Medulla oblongata (tissue), 1 donor: ENCODE measurements around the gene GLS2.
A peak's percentile ranks its signal among the peaks of the same experiment; 100 is the strongest.
"Not testable (repeated sequence)": the region's sequence is repeated elsewhere in the genome, so short reads cannot be mapped to it uniquely, and the experiment has no call there.

ENCODE experiments used
- DNase-seq: peaks from one replicate; pipeline ENCODE4 v3.0.0-alpha.2; 2015; ENCODE audit errors: extremely low spot score

GLS2 gene

GRCh38 chr12:56493409-56494105 lies 5.6 kb upstream of the GLS2 start:
- DNase-seq, result not testable (repeated sequence)

DNA sequence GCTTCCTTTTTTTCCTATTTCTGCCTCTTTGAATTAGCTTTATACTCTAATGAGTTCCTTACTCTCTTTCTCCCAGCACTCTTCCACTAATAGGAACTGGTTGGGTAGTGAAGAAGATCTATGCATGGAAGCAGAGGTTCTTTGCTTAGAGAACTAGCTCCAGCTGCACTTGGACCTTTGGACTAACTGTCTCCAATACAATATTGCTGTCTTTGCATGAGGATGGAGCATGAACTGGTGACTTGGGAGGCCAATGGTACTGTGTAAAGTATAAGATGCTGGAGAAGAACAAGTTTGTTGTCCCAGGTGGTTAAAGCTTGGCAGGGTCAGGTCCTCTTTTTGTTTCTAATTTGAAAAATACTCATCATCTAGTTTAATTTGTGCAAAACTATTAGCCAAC lies 2.4 kb upstream of the GLS2 start:
- DNase-seq, result no peak

DNA sequence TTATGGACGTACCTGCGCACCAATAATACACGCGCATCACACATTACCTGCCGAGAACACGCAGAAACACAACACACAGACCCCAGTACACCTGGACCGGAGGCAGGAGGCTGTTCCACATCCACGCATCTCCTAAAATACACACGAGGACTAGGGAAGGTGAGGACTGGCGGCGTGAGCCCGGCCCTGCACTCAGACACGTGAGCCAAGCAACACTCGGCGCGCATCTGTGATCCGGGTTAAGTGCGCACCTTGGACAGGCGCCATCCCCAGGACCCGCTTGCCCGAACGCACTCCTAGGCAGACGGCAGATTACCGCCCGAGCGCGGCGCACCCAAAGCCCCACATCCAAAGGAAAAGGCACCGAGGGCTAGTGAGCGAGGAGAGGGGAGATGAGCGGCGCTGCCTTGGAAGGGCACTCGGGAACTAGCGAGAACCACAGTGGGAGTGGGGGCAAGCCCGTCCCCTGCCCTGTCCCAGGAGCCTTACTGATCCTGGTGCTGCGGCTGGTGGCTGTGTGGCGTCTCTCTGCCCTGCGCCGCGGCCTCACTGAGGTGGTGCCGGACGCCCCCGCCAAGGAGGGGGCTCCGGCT lies 417 bp downstream of the GLS2 start:
- no peak for DNase-seq

DNA sequence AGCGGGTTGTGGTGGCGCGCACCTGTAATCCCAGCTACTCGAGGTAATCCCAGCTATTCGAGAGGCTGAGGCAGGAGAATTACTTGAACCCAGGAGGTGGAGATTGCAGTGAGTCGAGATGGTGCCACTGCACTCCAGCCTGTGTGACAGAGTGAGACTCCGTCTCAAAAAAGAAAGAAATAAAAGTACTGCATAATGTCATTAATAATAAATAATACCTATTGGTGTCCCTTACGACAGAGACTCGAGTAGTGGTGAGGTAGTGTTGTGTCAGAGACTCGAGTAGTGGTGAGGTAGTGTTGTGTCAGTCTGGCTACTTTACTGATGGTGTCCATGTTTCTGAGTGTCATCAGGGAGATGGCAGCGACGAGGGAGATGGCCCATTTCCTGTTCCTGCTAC lies 1.3 kb downstream of the GLS2 start:
- DNase-seq, result no peak

GRCh38 chr12:56484566-56484965 lies 3.4 kb downstream of the GLS2 start:
- DNase-seq, result no peak

DNA sequence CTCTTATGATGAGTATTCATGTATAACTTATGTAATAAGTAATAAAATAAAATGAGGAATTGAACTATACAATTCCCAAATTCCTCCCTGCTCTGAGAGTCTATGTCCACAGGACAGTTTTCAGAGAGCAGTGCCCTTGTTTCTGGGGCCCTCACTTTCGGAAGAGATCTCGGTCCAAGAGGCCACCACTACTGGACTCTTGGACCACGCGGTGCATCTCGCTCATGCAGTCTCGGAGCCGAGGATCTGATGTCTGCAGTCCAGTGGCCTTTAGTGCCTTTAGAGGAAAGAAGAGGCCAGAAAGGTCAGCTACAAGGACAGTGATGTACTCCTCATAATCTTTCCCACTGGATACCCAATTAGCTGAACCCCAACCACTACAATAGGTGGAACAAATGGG lies 8.3 kb downstream of the GLS2 start:
- no peak for DNase-seq

- DNase-seq, result no peak
These were observed 10.3 kb downstream of the GLS2 start for GRCh38 chr12:56477521-56478225.

DNA sequence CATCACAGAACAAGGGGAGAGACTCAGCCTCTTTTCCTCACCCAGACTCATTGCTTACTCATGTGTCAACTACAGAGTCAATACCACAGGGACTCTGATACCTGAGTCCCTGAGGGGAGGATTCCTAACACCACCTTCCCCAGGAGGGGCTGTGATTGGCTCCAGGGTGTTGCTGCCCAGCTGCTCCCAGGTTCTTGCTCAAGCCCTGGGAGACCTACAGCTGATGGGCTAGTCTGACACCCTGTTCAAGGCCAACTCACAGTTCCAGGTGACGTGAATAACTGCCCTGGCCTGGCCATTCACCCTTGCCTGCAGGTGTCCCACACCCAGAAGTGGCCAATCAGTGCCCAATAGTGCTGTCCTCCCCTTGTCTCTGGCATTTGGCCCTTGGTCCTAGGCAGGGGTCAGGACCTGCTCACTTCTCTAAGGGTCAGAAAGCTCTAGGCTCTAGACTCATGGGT lies 11.0 kb downstream of the GLS2 start:
- no peak for DNase-seq

GRCh38 chr12:56476143-56476542 lies 11.8 kb downstream of the GLS2 start:
- DNase-seq, result no peak

DNA sequence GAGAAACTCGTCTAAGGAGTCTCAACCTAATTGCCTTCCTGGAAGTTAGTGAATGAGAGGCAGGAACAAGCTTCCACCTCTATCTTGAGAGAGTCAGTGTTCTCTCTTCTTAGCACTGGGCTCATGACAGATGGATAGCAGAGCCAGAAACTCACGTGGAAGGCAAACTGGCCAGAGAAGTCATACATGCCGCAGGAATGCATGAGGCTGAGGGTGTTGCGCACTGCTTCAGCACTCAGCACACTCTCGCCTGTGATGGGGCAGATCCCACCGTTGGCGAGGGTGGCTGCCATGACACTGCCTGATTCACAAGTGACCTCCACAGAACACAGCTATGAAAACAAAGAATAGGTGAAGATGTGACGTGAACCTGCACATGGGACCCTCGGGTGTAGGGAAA lies 13.6 kb downstream of the GLS2 start:
- no peak for DNase-seq

GRCh38 chr12:56469007-56469930 lies 18.7 kb downstream of the GLS2 start:
- DNase-seq, result no peak

- peak; percentile 96 for DNase-seq
These were observed 19.6 kb downstream of the GLS2 start, which contains the start of gene SPRYD4 for GRCh38 chr12:56468216-56469006. Gene SPRYD4 (plus strand): TSS chr12:56468578. CDS start chr12:56468592, 14 bp downstream.

- DNase-seq, result no peak
These were observed 25.4 kb downstream of the GLS2 start for GRCh38 chr12:56462565-56462964.

GRCh38 chr12:56461235-56462159 lies 26.5 kb downstream of the GLS2 start:
- no peak for DNase-seq

GRCh38 chr12:56457817-56458216 lies 30.1 kb downstream of the GLS2 start:
- no peak for DNase-seq

DNA sequence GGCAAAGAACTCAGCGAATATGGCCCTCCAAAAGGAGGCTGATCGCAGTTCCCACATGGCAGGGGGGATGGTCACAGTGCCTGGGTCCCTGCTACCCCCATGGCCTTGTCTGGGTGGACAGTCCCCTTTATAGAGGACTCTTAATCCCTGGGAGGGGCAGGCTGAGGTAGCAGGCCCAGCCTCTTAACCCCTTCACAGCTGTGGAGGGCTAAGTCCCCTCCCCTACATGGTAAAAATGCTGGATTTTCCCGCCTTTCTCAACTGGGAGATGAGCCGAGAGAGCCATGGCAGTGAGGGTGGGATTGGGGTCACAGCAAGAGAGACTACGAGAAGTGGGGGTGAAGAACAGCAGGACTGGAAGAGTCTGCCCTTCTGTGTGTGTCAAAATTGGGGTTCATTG lies 33.4 kb downstream of the GLS2 start, which contains the start of gene MIP:
TSS of gene MIP (minus strand) at position 101 of the 400 bp plus-strand sequence. CDS start at position 57, 44 bp downstream.
- DNase-seq, result no peak

- no peak for DNase-seq
These were observed 36.8 kb downstream of the GLS2 start for GRCh38 chr12:56451147-56451546.

DNA sequence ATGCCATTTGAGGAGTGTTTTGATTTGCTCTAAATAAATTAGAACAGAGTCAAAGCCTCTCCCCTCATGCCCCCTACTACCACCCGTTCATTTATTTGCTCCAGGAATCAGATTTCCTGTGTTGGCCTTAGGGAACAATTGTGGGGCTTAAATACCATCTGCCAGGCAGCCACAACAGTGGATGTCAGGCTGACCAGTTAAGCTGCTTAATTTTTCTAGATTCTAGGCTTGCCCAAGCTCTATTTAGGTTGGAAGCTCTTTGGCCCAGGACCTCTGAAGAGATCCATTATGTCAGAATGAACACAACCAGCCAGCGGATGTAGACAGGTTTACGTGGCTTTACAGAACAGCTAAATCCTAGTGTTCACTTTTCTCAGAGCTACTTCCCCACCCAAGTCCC lies 37.7 kb downstream of the GLS2 start:
- no peak for DNase-seq

DNA sequence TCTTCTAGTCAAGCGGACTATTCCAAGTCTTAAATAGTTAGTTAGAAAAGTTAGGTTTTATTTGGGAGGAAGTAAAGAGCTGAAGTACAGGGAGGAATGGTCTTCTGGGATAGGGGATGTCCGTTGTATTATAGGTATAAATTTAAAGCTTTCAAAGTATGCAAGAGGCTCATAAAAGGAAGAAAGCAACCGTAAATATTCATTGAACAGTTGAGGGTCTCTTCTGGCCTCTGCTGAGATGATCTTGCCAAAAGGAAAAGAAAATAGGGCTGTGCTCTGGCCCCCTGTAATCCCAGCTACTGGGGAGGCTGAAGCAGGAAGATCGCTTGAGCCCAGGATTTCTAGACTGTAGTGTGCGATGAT lies 38.4 kb downstream of the GLS2 start:
- no peak for DNase-seq
